Measurements from ENCODE around the gene CCN2.
A peak's percentile ranks its signal among the peaks of the same experiment; 100 is the strongest.
"Not testable (repeated sequence)": the region's sequence is repeated elsewhere in the genome, so short reads cannot be mapped to it uniquely, and the experiment has no call there.

The CCN2 gene

DNA sequence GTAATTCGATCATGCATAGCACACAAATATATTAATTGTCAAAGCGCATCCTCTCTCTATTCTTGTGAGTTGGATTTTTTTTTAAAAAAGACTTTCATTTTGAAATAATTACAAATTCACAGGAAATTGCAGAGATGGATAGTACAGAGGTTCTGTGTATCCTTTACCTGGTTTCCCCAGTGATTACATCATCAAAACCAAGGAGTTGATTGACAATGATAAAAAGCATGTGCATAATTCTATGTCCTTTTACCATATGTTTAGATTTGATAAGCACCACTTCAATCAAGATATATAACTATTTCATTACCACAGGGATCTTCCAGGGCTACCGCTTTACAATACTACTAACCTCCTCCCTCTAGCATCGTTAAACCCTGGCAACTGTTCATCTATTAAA, 40.2 kb downstream of the CCN2 start:
- no peak for DNase-seq (ENCODE audit: low read depth in 3 of 3, low spot score in 1 of 3)

DNA sequence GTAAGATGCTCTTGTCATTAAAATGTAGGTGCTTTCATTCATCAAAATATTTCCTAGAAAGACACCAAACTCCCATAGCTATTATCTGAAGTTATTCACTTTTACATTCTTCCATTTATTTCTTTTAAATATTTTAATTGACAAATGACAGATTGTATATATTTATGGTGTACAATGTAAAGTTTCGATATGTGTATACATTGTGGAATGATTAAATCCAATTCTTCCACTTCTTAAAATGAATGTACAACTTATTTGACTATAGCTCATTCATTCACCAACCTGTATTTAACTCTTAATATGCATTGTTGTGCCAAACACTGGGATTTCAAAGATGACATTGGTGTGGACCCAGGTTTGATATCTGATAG, 41.0 kb downstream of the CCN2 start:
- DNase-seq (ENCODE audit: low read depth in 3 of 3, low spot score in 1 of 3): no peak

DNA sequence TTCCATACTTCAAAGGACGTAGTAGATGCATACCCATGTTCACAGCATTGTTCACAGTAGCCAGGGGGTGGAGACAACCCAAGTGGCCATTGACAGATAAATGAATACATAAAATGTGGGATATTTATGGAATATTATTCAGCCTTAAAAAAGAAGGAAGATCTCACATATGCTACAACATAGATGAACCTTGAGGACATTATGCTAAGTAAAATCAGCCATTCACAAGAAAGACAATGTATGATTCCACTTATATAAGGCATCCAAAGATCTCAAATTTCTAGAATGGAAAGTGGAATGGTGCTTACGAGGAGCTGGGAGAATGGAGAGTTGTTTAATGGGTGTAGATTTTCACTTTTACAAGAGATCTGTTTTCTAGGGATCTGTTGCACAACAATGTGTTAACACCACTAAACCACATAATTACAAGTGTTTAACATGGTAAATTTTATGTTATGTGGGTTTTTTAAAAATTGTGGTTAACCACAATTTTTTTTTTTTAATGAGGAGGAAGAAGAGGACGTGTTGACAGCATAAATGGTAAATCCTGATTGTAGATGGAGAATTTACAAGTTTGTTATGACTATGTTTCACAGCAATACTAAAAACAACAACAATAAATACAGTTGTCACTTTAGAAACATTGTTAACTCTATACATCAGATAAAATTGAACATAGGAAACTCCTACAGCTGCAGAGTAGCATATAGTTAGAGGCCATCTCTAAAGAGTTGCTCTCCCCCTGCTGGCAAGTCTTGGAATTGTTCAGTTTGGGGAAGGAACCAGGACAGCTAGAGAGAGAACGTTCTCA, 41.6 kb downstream of the CCN2 start:
- peak; percentile 19 to 38 (median 21) for DNase-seq (ENCODE audit: low read depth in 3 of 3, low spot score in 1 of 3)

DNA sequence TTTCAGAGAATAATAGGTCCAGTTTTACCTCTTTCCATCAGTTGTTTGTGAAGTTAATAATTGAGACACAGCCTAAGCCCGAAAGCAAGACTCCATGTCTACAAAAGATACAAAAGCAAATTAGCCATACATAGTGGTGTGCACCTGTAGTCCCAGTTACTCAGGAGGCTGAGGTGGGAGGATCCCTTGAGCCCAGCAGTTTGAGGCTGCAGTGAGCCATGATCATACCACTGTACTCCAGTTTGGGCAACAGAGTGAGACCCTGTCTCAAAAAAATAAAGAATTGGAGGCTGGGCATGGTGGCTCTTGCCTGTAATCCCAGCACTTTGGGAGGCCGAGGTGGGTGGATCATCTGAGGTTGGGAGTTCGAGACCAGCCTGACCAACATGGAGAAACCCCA, 42.4 kb downstream of the CCN2 start:
- not testable (repeated sequence) for DNase-seq (ENCODE audit: low read depth in 3 of 3, low spot score in 1 of 3)

DNA sequence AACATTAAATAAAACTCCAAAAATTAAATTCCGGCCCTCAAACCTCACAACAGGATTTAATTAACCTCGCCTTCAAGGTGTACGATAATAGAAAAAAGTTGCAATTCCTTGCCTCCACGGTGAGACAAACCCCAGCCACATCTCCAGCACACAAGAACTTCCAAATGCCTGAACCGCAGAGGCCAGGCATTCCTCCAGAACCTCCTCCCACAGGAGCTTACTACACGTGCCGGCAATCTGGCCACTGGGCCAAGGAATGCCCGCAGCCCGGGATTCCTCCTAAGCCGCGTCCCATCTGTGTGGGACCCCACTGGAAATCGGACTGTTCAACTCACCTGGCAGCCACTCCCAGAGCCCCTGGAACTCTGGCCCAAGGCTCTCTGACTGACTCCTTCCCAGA, 47.4 kb downstream of the CCN2 start:
- not testable (repeated sequence) for DNase-seq (ENCODE audit: low read depth in 3 of 3, low spot score in 1 of 3)

DNA sequence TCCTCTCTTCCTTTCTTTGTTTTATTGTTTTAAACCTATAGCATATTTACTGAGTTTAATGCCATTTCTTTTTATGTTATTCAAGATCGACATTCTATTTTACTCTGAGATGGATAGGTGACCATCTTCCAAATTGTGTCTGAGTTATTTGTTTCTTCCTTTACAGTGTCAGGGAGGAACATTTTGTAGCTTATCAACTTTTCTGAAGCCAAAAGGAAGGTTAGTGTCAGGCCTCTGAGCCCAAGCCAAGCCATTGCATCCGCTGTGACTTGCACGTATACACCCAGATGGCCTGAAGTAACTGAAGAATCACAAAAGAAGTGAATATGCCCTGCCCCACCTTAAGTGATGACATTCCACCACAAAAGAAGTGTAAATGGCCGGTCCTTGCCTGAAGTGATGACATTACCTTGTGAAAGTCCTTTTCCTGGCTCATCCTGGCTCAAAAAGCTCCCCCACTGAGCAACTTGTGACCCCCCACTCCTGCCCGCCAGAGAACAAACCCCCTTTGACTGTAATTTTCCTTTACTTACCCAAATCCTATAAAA, 49.8 kb downstream of the CCN2 start:
- DNase-seq (ENCODE audit: low read depth in 3 of 3, low spot score in 1 of 3): not testable (repeated sequence)

DNA sequence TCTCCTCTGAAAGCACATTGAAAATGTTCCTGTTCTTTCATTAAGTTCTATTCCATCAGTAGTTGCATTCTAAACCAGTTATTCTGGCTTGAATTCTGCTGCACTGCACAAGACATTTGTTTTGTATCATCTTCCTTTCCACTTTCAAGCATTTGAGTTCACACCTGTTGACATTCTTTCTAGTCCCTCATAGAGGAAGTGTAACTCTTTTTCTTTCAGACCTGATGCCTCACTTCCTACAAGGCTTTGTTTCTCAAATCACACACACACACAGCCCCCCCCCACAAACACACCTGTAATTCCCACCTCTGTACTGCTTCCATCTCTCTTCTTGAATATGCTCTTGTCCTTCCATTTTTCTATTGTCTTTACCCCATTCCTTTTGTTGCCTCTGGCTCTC, 50.9 kb downstream of the CCN2 start:
- no peak for DNase-seq (ENCODE audit: low read depth in 3 of 3, low spot score in 1 of 3)

DNA sequence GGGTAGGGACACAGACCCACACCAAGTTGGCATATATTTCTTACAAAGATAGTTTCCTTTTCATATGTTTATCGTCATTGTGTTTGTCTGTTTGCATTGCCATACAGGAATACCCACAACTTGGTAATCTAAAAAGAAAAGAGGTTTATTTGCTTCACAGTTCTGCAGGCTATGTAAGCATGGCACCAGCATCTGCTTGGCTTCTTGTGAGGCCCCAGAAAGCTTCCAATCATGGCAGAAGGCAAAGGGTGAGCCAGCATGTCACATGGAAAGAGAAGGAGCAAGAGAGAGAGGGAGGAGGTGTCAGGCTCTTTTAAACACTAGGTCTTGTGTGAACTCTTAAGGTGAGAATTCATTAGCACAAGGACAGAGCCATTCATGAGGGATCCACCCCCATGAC, 52.5 kb downstream of the CCN2 start:
- no peak for DNase-seq (ENCODE audit: low read depth in 3 of 3, low spot score in 1 of 3)

All from stimulated activated CD4-positive, alpha-beta T cell treated with anti-CD3 and anti-CD28 coated beads, TNF-alpha, amount 100 ng/mL, for 1 hour (primary cell).